Ovary (tissue), 9 donors: Measurements from ENCODE around the gene OGA. TPM values are rescaled to one million over a fixed set of nuclear protein-coding genes. Genes with fewer than 3 reads are reported as not detected.

Experiments used
- DNase-seq, 5 donors: peaks; one replicate each; pipeline ENCODE4 v3.0.0-alpha.2; 2019 to 2020
- H3K27ac ChIP-seq, 2 donors: fragments of 200-600 bp; one replicate each; pipeline versions ENCODE4 v1.5.1 to v1.8.0; 2019 to 2022
- H3K27me3 ChIP-seq: fragments of 200-600 bp; one replicate; pipeline ENCODE4 v1.8.0; 2022
- H3K36me3 ChIP-seq: fragments of 200-600 bp; sonication (generic); one replicate; pipeline ENCODE4 v1.5.1; 2019
- H3K4me1 ChIP-seq: one replicate; pipeline ENCODE4 v1.8.1; 2013; ENCODE audit warnings: mild to moderate bottlenecking, moderate library complexity; ENCODE audit not compliant: insufficient read depth
- H3K4me3 ChIP-seq: fragments of 200-600 bp; sonication (generic); one replicate; pipeline ENCODE4 v1.5.1; 2017
- H3K9me3 ChIP-seq, 2 donors: fragments of 200-600 bp in 1 of 2; sonication (generic) in 1 of 2; one replicate each; pipeline versions ENCODE4 v1.5.1 to v1.8.1; 2013 to 2019; ENCODE audit warnings: mild to moderate bottlenecking in 1 of 2, moderate library complexity in 1 of 2
- EP300 ChIP-seq: sonication (generic); formaldehyde crosslinking; IDR thresholded peaks from one replicate; pipeline ENCODE4 v1.6.1; 2017; ENCODE audit warnings: antibody characterized with exemption
- POLR2A ChIP-seq: fragments of 450-650 bp; IDR thresholded peaks from one replicate; pipeline ENCODE4 v1.6.1; 2017; ENCODE audit warnings: antibody characterized with exemption, mild to moderate bottlenecking, moderate library complexity
- WGBS, 3 donors: extraction: QIAGEN DNeasy Blood & Tissue Kit in 1 of 3; methylation state at CpG; one replicate each; pipeline versions ENCODE4 v1.1.5 to v1.1.7; 2013 to 2017; 5-methylcytosine and 5-hydroxymethylcytosine counted together
- intact Hi-C, 4 donors: fragments of 100-400 bp; cut with DNase I; formaldehyde crosslinking; loops; one replicate each; pipeline versions ENCODE4 v1.11.0 to v1.15.1; 2022 to 2023
- polyA plus RNA-seq, 2 donors: library from polyadenylated mRNA; stranded (reverse); fragments of 200-250 nt in 1 of 2; fragments of 350-450 nt in 1 of 2; fragmentation: Illumina TruSeq in 1 of 2; extraction: RNeasy Lipid Tissue Mini Kit (QIAGEN cat#74804) in 1 of 2; gene quantifications; one replicate each; pipeline ENCODE4 v1.2.3, GENCODE V29; 2013 to 2014
- total RNA-seq, 7 donors: library from RNA; depleted of rRNA in 2 of 7; stranded (reverse); fragments of >200 nt in 2 of 7; fragmentation: NEBNext Ultra II Directional in 3 of 7; extraction: Animal tissue kit (Norgen Biotek cat#: 25700) in 3 of 7; gene quantifications; one replicate each; pipeline versions ENCODE4 v1.1.0 to v1.2.4, GENCODE V29; 2016 to 2023
- TF ChIP-seq, protein P1 (sequence below), 3 donors: fragments of 450-650 bp in 2 of 3; fragments of 200-600 bp in 1 of 3; IDR thresholded peaks; one replicate each; pipeline versions ENCODE4 v1.5.1 to v1.8.0; 2016 to 2022; ENCODE audit warnings: antibody characterized with exemption in 3 of 3, mild to moderate bottlenecking in 1 of 3
- donor health status: DM: no; HTN: no; CAD: no; lungs with moderate emphysema.
- donor health status: DM: no; HTN: no; CAD: no.
- donor health status: Bipolar disorder and iron deficiency.
- donor health status: DM: yes; HTN: yes; CAD: no.
- donor health status: DM: no; HTN: no; CAD: no.
- donor health status: DM: yes; HTN: yes; CAD: no.

Gene OGA
- total and polyA plus RNA-seq, 9 donors: 58.9 to 134 (median 102) TPM

DNA sequence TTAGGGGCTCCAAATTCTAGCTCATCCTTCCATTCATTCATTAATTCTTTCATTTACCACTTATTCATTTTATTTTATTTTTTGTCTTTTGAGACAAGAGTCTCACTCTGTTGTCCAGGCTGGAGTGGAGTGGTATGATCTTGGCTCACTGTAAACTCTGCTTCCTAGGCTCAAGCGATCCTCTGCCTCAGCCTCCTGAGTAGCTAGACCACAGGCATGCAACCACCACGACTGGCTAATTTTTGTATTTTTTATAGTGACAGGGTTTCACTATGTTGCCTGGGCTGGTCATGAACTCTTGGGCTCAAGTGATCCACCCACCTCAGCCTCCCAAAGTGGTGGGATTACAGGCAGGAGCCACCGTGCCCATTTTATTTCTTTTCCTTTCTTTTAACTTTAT lies 74.0 kb downstream of the OGA start:
- DNase-seq: no peak
- Histone ChIP-seq H3K4me1 (no peaks in the 10 kb centered on the region), H3K4me3 (no peak overlapping the region), H3K27me3 (no peaks in the 10 kb centered on the region), H3K9me3 (no peaks in the 10 kb centered on the region), H3K27ac (no peak overlapping the region), H3K36me3 (no peaks in the 10 kb centered on the region)
- intact Hi-C loops: no loop called here
- 77 to 82% (median 78%) methylated on average over 3 of the region's 3 CpGs for WGBS, 3 donors
- TF ChIP-seq POLR2A (no peak), EP300 (no peak)
- TF ChIP-seq, protein P1, sequence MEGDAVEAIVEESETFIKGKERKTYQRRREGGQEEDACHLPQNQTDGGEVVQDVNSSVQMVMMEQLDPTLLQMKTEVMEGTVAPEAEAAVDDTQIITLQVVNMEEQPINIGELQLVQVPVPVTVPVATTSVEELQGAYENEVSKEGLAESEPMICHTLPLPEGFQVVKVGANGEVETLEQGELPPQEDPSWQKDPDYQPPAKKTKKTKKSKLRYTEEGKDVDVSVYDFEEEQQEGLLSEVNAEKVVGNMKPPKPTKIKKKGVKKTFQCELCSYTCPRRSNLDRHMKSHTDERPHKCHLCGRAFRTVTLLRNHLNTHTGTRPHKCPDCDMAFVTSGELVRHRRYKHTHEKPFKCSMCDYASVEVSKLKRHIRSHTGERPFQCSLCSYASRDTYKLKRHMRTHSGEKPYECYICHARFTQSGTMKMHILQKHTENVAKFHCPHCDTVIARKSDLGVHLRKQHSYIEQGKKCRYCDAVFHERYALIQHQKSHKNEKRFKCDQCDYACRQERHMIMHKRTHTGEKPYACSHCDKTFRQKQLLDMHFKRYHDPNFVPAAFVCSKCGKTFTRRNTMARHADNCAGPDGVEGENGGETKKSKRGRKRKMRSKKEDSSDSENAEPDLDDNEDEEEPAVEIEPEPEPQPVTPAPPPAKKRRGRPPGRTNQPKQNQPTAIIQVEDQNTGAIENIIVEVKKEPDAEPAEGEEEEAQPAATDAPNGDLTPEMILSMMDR (IDR thresholded peaks at IDR 0.05): no peak

DNA sequence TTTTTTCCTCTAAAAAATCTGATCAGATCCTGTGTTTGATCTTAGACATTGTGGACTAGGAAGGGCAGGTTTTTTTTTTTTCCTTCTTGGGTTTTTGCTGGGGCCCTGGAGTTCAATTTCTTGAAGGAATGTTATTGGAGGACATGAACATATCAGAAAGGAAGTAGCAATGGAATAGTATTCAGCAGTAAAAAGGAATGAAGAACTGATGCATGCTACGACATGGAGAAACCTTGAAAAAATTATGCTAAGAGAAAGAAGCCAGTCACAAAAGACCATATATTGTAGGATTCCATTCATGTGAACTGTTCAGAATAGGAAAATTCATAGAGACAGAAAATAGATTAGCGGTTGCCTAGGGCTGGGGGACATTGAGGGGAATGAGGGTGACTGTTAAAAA lies 76.3 kb downstream of the OGA start:
- Histone ChIP-seq H3K9me3 (no peaks in the 10 kb centered on the region), H3K4me3 (no peak overlapping the region), H3K27me3 (no peaks in the 10 kb centered on the region), H3K27ac (no peak overlapping the region), H3K4me1 (no peaks in the 10 kb centered on the region), H3K36me3 (no peaks in the 10 kb centered on the region)
- TF ChIP-seq, protein P1 (IDR thresholded peaks at IDR 0.05): no peak
- no peak for TF ChIP-seq EP300
- no peak for TF ChIP-seq POLR2A
- intact Hi-C loops: no loop called here
- 44 to 50% (median 47%) methylated on average over 2 of the region's 2 CpGs for WGBS, 3 donors
- no peak for DNase-seq

DNA sequence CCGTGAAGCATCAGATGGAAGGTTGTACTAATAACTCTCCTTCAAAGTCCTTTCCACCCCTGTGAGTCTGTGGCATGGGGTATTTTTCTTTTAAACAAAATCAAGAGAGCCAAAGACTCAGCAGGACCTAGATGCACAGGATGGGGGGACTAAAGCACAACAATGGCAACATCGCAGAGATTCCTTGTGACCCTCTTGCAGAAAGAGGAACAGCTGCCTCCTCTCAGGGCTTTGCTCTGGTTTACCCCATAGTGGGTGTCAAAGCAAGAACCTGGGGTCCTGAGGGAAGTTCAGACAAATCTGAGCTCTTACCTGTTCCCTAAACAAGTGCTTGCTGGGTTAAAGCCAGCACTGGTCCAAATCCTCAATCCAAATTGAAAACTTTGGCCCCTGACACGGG lies 81.6 kb downstream of the OGA start:
- no peak for DNase-seq
- Histone ChIP-seq H3K4me1 (no peaks in the 10 kb centered on the region), H3K36me3 (no peaks in the 10 kb centered on the region), H3K9me3 (no peaks in the 10 kb centered on the region), H3K4me3 (no peak overlapping the region), H3K27me3 (no peaks in the 10 kb centered on the region), H3K27ac (no peak overlapping the region)
- TF ChIP-seq, protein P1 (IDR thresholded peaks at IDR 0.05): no peak
- TF ChIP-seq EP300 (no peak), POLR2A (no peak)
- intact Hi-C loops: no loop called here
- 64 to 68% (median 65%) methylated on average over 3 of the region's 3 CpGs for WGBS, 3 donors

Other genes starting within 250 kb of the OGA start
- 10 to 100 TPM; 21.9 to 33.8 (median 31.0) TPM for gene POLL, start 230.2 kb downstream of the OGA start, total RNA-seq
- gene POLL, start 230.2 kb downstream of the OGA start, polyA plus RNA-seq: 10 to 100 TPM; 17.3 to 31.9 TPM
- gene DPCD, start 230.1 kb downstream of the OGA start, total RNA-seq: 10 to 100 TPM; 12.9 to 48.3 (median 18.3) TPM
- 10 to 100 TPM; 21.7 to 29.5 TPM for gene DPCD, start 230.1 kb downstream of the OGA start, polyA plus RNA-seq
- gene FBXW4, start 123.3 kb downstream of the OGA start, total RNA-seq: 10 to 100 TPM; 46.1 to 86.4 (median 72.6) TPM
- gene FBXW4, start 123.3 kb downstream of the OGA start, polyA plus RNA-seq: 10 to 100 TPM; 38.6 to 51.1 TPM
- not detected for gene FGF8, start 42.3 kb downstream of the OGA start, total RNA-seq
- gene FGF8, start 42.3 kb downstream of the OGA start, polyA plus RNA-seq: not detected
- 10 to 100 TPM; 23.1 to 64.8 (median 32.1) TPM for gene NPM3, start 35.0 kb downstream of the OGA start, total RNA-seq
- gene NPM3, start 35.0 kb downstream of the OGA start, polyA plus RNA-seq: 10 to 100 TPM; 11.0 to 41.5 TPM
- gene KCNIP2, start 25.4 kb upstream of the OGA start, total RNA-seq: 1 to 10 TPM; 1.8 to 8.9 (median 6.8) TPM
- gene KCNIP2, start 25.4 kb upstream of the OGA start, polyA plus RNA-seq: 1 to 10 TPM; 3.6 to 3.7 TPM
- gene ARMH3, start 237.7 kb upstream of the OGA start, total RNA-seq: 10 to 100 TPM in 6 of 7 donors, 1 to 10 TPM in 1; 9.1 to 24.2 (median 18.1) TPM
- gene ARMH3, start 237.7 kb upstream of the OGA start, polyA plus RNA-seq: 10 to 100 TPM; 17.9 to 20.4 TPM
- 10 to 100 TPM; 14.4 to 20.9 (median 16.9) TPM for gene HPS6, start 246.9 kb upstream of the OGA start, total RNA-seq
- 1 to 10 TPM; 2.6 to 7.6 TPM for gene HPS6, start 246.9 kb upstream of the OGA start, polyA plus RNA-seq